HepG2 (cell line): Measurements from ENCODE around the gene SH2D5. TPM values are rescaled to one million over a fixed set of nuclear protein-coding genes. Genes with fewer than 3 reads are reported as not detected.

ENCODE experiments used
- CEBPG ChIP-seq: IDR thresholded peaks from 2 replicates; pipeline ENCODE4 v1.6.1; 2016
- CREM ChIP-seq, 2 experiments: sonication (generic) in 1 of 2; formaldehyde crosslinking in 1 of 2; IDR thresholded peaks; 2 replicates each; pipeline versions ENCODE4 v1.4.0 to v1.6.1; 2016 to 2020; ENCODE audit warnings: antibody characterized with exemption in 1 of 2, mild to moderate bottlenecking in 1 of 2, missing genetic modification reagents in 1 of 2
- FOXP1 ChIP-seq, 2 experiments: fragments of 450-650 bp in 1 of 2; IDR thresholded peaks; 2 replicates each; pipeline ENCODE4 v1.6.1; 2017 to 2018; ENCODE audit warnings: antibody characterized with exemption in 1 of 2
- HNF4A ChIP-seq: sonication (generic); formaldehyde crosslinking; IDR thresholded peaks from 2 replicates; pipeline ENCODE4 v1.4.0; 2020; ENCODE audit warnings: missing genetic modification reagents
- MED13 ChIP-seq: sonication (generic); formaldehyde crosslinking; IDR thresholded peaks from 2 replicates; pipeline ENCODE4 v1.5.0; 2020; ENCODE audit warnings: missing genetic modification reagents
- MEIS2 ChIP-seq: sonication (generic); formaldehyde crosslinking; IDR thresholded peaks from 2 replicates; pipeline ENCODE4 v1.9.0; 2021; ENCODE audit warnings: mild to moderate bottlenecking, missing genetic modification reagents
- MTA3 ChIP-seq: sonication (generic); formaldehyde crosslinking; IDR thresholded peaks from 2 replicates; pipeline ENCODE4 v1.4.0; 2020; ENCODE audit warnings: missing genetic modification reagents
- SMYD3 ChIP-seq: sonication (generic); formaldehyde crosslinking; IDR thresholded peaks from 2 replicates; pipeline ENCODE4 v1.8.1; 2023; ENCODE audit warnings: mild to moderate bottlenecking, missing genetic modification reagents
- SNAPC2 ChIP-seq: sonication (generic); formaldehyde crosslinking; IDR thresholded peaks from 2 replicates; pipeline ENCODE4 v1.8.1; 2022; ENCODE audit warnings: mild to moderate bottlenecking, missing genetic modification reagents
- U2AF2 ChIP-seq: fragments of 200-400 bp; formaldehyde crosslinking; IDR thresholded peaks from 2 replicates; pipeline ENCODE4 v1.6.1; 2017; ENCODE audit warnings: low read depth, mild to moderate bottlenecking, low read length
- ZFP37 ChIP-seq: sonication (generic); formaldehyde crosslinking; IDR thresholded peaks from 2 replicates; pipeline ENCODE4 v1.4.0; 2020; ENCODE audit warnings: missing genetic modification reagents, borderline replicate concordance
- ZNF333 ChIP-seq: sonication (generic); formaldehyde crosslinking; IDR thresholded peaks from 2 replicates; pipeline ENCODE4 v1.4.0; 2020; ENCODE audit warnings: mild to moderate bottlenecking, missing genetic modification reagents, borderline replicate concordance
- ZNF598 ChIP-seq: sonication (generic); formaldehyde crosslinking; IDR thresholded peaks from 2 replicates; pipeline ENCODE4 v1.5.1; 2020; ENCODE audit warnings: mild to moderate bottlenecking, missing genetic modification reagents, borderline replicate concordance
- polyA plus RNA-seq, 8 experiments: library from polyadenylated mRNA; depleted of rRNA in 3 of 8; stranded (reverse) in 7 of 8; unstranded in 1 of 8; fragments of >200 nt; fragmentation: Illumina TruSeq in 4 of 8; extraction: Trizol in 4 of 8; gene quantifications; 2 replicates each; pipeline versions ENCODE4 v1.2.1 to v1.2.3, GENCODE V29; 2011 to 2016; ENCODE audit warnings: low read depth in 4 of 8, missing spikeins in 1 of 8, mixed read lengths in 1 of 8; ENCODE audit not compliant: insufficient read depth in 1 of 8
- total RNA-seq, 5 experiments: library from RNA; depleted of rRNA; stranded (reverse); fragments of >200 nt; fragmentation: Illumina TruSeq; extraction: Trizol; gene quantifications; 2 replicates each; pipeline ENCODE4 v1.2.3, GENCODE V29; 2016; ENCODE audit warnings: low read depth in 1 of 5
- TF ChIP-seq, protein P1 (sequence below): sonication (generic); formaldehyde crosslinking; IDR thresholded peaks from 2 replicates; pipeline ENCODE4 v1.5.0; 2020; ENCODE audit warnings: missing genetic modification reagents
- TF ChIP-seq, protein P2 (sequence below): sonication (generic); formaldehyde crosslinking; IDR thresholded peaks from 2 replicates; pipeline ENCODE4 v1.5.0; 2020; ENCODE audit warnings: missing genetic modification reagents
- TF ChIP-seq, protein P3 (sequence below): sonication (generic); formaldehyde crosslinking; IDR thresholded peaks from 2 replicates; pipeline ENCODE4 v1.5.1; 2020; ENCODE audit warnings: missing genetic modification reagents, mild to moderate bottlenecking, borderline replicate concordance
- TF ChIP-seq, protein P4 (sequence below): sonication (generic); formaldehyde crosslinking; IDR thresholded peaks from 2 replicates; pipeline ENCODE4 v1.8.0; 2022; ENCODE audit warnings: missing genetic modification reagents, mild to moderate bottlenecking, inconsistent platforms, borderline replicate concordance
- TF ChIP-seq, protein P5 (sequence below): IDR thresholded peaks from 2 replicates; pipeline ENCODE4 v1.4.0; 2020; ENCODE audit warnings: mild to moderate bottlenecking, missing genetic modification reagents

SH2D5 gene
- total and polyA plus RNA-seq, 2 of the 13 experiments (the other 11 are each of a cell fraction or from before 2014, with no cell fraction given), result 1.2 to 3.4 TPM

DNA sequence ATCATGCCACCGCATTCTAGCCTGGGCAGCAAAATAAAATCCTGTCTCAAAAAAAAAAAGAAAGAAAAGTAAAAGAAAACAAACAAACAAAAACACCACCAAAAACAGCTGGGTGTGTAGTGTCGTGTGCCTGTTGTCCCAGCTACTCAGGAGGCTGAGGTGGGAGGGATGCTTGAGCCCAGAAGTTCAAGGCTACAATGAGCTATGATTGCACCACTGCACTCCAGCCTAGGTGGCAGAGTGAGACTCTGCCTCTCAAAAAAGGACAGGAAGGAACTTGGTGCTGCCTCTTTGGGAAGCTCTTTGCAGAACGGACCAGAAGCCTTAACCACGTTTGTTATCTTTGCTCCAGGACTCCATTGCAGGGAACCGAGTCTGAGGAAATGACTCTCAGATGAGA lies 25.7 kb downstream of the SH2D5 start (continued):
- TF ChIP-seq SNAPC2 (CRISPR knock-in tag) (no peak), U2AF2 (no peak), CREM (IDR thresholded peaks at IDR 0.05) (no peak), CREM (CRISPR knock-in tag; IDR thresholded peaks at IDR 0.05) (no peak), HNF4A (CRISPR knock-in tag) (peak; percentile 52), ZNF598 (CRISPR knock-in tag) (no peak), CEBPG (CRISPR knock-in tag) (peak; percentile 75), ZFP37 (CRISPR knock-in tag) (no peak), MTA3 (no peak), MEIS2 (CRISPR knock-in tag) (no peak), SMYD3 (CRISPR knock-in tag) (no peak), FOXP1 (IDR thresholded peaks at IDR 0.05) (no peak), FOXP1 (CRISPR knock-in tag; IDR thresholded peaks at IDR 0.05) (peak; percentile 19; the same call in 1 of the 2 replicates), MED13 (no peak), ZNF333 (CRISPR knock-in tag) (no peak)
- TF ChIP-seq, protein P1, sequence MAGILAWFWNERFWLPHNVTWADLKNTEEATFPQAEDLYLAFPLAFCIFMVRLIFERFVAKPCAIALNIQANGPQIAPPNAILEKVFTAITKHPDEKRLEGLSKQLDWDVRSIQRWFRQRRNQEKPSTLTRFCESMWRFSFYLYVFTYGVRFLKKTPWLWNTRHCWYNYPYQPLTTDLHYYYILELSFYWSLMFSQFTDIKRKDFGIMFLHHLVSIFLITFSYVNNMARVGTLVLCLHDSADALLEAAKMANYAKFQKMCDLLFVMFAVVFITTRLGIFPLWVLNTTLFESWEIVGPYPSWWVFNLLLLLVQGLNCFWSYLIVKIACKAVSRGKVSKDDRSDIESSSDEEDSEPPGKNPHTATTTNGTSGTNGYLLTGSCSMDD (CRISPR knock-in tag), result no peak
- TF ChIP-seq, protein P2, sequence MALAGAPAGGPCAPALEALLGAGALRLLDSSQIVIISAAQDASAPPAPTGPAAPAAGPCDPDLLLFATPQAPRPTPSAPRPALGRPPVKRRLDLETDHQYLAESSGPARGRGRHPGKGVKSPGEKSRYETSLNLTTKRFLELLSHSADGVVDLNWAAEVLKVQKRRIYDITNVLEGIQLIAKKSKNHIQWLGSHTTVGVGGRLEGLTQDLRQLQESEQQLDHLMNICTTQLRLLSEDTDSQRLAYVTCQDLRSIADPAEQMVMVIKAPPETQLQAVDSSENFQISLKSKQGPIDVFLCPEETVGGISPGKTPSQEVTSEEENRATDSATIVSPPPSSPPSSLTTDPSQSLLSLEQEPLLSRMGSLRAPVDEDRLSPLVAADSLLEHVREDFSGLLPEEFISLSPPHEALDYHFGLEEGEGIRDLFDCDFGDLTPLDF, result no peak
- TF ChIP-seq, protein P3, sequence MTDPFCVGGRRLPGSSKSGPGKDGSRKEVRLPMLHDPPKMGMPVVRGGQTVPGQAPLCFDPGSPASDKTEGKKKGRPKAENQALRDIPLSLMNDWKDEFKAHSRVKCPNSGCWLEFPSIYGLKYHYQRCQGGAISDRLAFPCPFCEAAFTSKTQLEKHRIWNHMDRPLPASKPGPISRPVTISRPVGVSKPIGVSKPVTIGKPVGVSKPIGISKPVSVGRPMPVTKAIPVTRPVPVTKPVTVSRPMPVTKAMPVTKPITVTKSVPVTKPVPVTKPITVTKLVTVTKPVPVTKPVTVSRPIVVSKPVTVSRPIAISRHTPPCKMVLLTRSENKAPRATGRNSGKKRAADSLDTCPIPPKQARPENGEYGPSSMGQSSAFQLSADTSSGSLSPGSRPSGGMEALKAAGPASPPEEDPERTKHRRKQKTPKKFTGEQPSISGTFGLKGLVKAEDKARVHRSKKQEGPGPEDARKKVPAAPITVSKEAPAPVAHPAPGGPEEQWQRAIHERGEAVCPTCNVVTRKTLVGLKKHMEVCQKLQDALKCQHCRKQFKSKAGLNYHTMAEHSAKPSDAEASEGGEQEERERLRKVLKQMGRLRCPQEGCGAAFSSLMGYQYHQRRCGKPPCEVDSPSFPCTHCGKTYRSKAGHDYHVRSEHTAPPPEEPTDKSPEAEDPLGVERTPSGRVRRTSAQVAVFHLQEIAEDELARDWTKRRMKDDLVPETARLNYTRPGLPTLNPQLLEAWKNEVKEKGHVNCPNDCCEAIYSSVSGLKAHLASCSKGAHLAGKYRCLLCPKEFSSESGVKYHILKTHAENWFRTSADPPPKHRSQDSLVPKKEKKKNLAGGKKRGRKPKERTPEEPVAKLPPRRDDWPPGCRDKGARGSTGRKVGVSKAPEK, result no peak
- TF ChIP-seq, protein P4, sequence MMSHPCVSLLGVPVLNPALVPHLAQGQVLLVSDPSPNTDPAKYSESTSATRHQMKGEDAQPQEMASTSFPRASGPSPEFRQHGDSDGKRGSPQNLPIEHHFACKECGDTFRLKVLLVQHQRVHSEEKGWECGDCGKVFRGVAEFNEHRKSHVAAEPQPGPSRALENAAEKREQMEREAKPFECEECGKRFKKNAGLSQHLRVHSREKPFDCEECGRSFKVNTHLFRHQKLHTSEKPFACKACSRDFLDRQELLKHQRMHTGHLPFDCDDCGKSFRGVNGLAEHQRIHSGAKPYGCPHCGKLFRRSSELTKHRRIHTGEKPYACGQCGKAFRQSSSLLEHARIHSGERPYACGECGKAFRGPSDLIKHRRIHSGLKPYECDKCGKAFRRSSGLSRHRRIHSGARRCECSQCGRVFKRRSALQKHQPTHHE (CRISPR knock-in tag), result no peak
- TF ChIP-seq, protein P5, sequence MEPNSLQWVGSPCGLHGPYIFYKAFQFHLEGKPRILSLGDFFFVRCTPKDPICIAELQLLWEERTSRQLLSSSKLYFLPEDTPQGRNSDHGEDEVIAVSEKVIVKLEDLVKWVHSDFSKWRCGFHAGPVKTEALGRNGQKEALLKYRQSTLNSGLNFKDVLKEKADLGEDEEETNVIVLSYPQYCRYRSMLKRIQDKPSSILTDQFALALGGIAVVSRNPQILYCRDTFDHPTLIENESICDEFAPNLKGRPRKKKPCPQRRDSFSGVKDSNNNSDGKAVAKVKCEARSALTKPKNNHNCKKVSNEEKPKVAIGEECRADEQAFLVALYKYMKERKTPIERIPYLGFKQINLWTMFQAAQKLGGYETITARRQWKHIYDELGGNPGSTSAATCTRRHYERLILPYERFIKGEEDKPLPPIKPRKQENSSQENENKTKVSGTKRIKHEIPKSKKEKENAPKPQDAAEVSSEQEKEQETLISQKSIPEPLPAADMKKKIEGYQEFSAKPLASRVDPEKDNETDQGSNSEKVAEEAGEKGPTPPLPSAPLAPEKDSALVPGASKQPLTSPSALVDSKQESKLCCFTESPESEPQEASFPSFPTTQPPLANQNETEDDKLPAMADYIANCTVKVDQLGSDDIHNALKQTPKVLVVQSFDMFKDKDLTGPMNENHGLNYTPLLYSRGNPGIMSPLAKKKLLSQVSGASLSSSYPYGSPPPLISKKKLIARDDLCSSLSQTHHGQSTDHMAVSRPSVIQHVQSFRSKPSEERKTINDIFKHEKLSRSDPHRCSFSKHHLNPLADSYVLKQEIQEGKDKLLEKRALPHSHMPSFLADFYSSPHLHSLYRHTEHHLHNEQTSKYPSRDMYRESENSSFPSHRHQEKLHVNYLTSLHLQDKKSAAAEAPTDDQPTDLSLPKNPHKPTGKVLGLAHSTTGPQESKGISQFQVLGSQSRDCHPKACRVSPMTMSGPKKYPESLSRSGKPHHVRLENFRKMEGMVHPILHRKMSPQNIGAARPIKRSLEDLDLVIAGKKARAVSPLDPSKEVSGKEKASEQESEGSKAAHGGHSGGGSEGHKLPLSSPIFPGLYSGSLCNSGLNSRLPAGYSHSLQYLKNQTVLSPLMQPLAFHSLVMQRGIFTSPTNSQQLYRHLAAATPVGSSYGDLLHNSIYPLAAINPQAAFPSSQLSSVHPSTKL, result 0 out of 2 replicates have a peak, but pooled peaks have one; percentile 12
- TF ChIP-seq, all 625 proteins: peak for 9
